Body of pancreas (tissue), 4 donors: ENCODE results near the gene KIAA1671.

Experiments used
- POLR2A ChIP-seq, 3 donors: fragments of 450-650 bp; IDR thresholded peaks; one replicate each; pipeline ENCODE4 v1.6.1; 2016; ENCODE audit warnings: antibody characterized with exemption in 3 of 3, mild to moderate bottlenecking in 2 of 3
- TF ChIP-seq, protein P1 (sequence below), 7 experiments: fragments of 450-650 bp in 4 of 7; fragments of 200-600 bp in 3 of 7; sonication (generic) in 3 of 7; IDR thresholded peaks; one replicate each; pipeline ENCODE4 v1.5.1; 2016 to 2019; ENCODE audit warnings: antibody characterized with exemption in 7 of 7

DNA sequence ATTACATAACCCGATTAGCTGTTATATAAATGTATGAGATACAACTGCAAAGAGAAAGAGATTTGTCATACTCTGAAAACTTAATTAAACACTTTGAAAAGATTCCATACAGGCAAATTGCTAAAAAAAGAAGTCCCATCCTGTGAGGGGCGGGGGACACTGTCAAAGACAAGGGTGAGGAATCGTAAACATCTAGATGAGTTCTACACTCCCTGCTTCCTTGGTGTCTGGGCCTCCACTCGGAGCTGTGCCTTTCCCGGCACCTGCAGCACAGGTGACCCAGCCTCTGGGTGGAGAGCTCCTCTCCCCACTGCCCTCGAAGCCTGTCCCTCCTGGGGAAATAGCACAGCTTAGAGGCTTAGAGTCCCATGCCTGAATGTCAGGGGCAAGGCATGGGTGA lies 177.9 kb downstream of the KIAA1671 start:
- TF ChIP-seq, protein P1, sequence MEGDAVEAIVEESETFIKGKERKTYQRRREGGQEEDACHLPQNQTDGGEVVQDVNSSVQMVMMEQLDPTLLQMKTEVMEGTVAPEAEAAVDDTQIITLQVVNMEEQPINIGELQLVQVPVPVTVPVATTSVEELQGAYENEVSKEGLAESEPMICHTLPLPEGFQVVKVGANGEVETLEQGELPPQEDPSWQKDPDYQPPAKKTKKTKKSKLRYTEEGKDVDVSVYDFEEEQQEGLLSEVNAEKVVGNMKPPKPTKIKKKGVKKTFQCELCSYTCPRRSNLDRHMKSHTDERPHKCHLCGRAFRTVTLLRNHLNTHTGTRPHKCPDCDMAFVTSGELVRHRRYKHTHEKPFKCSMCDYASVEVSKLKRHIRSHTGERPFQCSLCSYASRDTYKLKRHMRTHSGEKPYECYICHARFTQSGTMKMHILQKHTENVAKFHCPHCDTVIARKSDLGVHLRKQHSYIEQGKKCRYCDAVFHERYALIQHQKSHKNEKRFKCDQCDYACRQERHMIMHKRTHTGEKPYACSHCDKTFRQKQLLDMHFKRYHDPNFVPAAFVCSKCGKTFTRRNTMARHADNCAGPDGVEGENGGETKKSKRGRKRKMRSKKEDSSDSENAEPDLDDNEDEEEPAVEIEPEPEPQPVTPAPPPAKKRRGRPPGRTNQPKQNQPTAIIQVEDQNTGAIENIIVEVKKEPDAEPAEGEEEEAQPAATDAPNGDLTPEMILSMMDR (IDR thresholded peaks at IDR 0.05), result no peak
- no peak for TF ChIP-seq POLR2A (IDR thresholded peaks at IDR 0.05)
